Measurements from ENCODE around the gene MUC22.

DNA sequence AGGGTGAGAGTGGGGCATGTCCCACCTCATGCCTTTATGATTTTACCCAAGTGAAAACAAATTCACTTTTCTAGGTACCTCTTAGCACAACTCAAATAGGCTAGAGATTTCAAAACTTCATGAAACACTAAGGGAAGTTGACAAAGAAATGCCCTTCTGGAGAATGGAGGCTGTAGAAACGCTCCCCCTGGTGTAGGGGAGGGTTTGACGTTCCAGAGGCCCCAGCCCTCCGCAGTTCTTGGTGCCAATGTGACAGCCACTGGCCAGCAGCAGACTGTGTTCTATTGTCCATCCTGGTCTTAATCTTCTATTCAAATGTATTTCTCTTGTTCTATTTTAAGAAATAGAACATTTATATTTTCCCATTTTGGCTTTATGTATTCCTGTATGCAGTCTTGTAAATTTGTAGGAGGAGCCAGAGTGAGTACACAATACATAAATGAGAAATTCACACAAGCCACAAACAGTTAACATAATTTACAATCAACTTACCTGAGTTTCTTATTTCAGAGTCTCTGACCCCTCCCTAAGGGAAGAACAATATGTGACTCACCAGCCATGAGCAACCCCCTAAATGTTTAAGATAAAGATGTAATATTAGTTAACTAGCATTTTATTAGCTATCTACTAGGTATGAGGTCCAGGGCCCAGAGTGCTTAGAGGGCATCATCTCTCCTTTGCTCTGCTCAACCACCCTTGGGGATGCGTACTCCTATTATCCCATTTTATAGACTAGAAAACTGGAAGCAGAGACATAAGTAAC lies 35.6 kb upstream of the MUC22 start:
- TF ChIP-seq EP300 (IDR thresholded peaks at IDR 0.05) = no peak
- TF ChIP-seq POLR2A (IDR thresholded peaks at IDR 0.05; ENCODE audit: low read depth) = no peak
- TF ChIP-seq, protein P1, sequence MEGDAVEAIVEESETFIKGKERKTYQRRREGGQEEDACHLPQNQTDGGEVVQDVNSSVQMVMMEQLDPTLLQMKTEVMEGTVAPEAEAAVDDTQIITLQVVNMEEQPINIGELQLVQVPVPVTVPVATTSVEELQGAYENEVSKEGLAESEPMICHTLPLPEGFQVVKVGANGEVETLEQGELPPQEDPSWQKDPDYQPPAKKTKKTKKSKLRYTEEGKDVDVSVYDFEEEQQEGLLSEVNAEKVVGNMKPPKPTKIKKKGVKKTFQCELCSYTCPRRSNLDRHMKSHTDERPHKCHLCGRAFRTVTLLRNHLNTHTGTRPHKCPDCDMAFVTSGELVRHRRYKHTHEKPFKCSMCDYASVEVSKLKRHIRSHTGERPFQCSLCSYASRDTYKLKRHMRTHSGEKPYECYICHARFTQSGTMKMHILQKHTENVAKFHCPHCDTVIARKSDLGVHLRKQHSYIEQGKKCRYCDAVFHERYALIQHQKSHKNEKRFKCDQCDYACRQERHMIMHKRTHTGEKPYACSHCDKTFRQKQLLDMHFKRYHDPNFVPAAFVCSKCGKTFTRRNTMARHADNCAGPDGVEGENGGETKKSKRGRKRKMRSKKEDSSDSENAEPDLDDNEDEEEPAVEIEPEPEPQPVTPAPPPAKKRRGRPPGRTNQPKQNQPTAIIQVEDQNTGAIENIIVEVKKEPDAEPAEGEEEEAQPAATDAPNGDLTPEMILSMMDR (IDR thresholded peaks at IDR 0.05) = no peak

Data from esophagus muscularis mucosa (tissue), 4 donors.